Cortex of kidney (tissue), 1 donor: Measurements from ENCODE around the gene EFHC1.
"Not testable (repeated sequence)": the region's sequence is repeated elsewhere in the genome, so short reads cannot be mapped to it uniquely, and the experiment has no call there.

Experiments
- DNase-seq: peaks from one replicate; lab custom pipeline; 2025; lab: John Stamatoyannopoulos, UW

EFHC1 gene, protein sequence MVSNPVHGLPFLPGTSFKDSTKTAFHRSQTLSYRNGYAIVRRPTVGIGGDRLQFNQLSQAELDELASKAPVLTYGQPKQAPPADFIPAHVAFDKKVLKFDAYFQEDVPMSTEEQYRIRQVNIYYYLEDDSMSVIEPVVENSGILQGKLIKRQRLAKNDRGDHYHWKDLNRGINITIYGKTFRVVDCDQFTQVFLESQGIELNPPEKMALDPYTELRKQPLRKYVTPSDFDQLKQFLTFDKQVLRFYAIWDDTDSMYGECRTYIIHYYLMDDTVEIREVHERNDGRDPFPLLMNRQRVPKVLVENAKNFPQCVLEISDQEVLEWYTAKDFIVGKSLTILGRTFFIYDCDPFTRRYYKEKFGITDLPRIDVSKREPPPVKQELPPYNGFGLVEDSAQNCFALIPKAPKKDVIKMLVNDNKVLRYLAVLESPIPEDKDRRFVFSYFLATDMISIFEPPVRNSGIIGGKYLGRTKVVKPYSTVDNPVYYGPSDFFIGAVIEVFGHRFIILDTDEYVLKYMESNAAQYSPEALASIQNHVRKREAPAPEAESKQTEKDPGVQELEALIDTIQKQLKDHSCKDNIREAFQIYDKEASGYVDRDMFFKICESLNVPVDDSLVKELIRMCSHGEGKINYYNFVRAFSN

DNA sequence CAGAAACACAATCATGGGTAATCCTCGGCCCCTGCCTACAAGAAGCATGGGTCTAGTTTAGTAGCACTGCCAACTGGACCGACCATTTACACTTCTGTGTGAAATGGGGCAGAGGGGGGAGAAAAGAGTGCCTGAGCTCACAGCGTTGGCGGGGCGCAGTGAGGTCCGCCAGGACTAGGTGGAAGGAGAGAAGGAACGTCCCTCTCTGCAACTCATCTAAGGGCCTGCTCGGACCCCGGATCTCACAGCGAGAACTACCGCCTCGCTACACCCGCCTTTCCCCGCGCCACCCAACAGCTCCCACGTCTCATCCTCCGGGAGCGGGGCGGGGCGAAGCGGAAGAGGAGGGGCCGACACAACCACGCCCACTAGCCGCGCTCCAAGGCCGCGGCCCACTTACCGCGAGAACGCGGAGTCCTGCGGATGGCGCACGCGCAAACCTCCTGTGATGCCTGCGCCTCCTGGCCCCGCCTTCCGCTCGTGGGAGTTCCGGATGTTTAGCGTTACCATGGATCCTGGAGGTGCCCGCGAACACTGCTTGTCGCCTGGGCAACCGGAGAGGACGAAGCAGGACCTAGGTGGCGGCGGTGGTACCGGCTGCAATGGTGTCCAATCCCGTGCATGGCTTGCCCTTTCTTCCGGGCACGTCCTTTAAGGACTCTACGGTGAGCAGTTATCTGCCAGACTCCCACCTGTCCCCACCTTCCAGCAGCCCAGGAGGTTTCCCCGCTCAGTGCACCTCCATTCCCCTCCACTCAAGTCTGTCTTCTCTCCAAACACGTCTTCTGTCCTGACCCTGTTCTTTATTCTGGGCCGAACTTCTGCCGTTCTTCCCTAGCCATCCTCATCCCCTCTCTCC, at the start of gene EFHC1:
TSS of gene EFHC1 (plus strand) at position 534 of the 859 bp plus-strand sequence. CDS start at position 603, 69 bp downstream.
- peak; percentile 54 for DNase-seq

DNA sequence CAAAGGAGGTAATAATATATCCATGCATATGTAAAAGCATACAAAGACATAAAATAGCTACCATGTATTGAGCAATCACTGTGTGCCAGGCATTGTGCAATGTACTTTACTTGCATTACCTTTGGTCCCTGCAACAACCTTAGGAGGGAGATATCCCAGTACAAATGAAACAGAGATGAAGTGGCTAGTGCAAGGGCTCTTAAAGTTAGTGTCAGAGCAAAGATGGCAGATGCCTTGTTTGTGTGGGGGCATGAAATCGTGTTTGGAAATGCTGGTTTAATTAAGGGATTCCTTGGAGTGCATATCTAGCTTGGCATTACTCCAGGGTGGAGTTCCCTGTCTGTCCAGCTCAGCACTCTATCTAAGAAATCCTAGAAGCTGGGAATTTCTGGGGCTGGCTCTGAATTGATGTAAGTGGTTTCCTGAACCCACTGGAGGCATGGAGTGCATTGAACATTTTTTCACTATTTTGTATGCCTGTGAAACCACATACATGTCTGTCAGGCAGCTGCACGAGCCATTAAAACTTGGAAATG, 48.4 kb upstream of the EFHC1 start:
- DNase-seq = no peak

DNA sequence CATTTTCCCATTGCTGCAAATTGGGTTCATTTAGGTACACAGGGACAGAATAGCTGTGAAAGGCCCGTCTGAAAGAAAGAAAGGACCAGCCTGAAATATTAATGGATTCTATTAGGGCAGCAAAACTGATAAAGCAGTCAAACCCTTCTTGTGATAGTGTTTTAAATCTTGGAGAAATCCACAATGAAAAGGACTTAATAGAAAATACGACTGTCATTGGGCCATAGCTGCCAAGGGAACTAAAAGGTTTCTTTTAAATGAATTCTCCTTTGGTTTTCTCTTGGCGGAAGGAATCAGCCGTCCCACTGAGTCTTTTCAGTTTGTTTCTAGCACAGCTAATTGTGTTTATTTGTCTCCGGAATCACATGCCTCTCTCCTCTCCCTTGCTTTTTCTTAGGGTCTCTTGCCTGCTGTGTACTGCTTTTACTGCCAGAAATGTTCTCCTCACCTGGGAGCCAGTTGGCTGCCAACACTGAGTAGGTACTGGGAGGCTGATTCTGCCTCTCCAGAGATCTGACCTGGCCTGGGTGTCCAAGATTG, 46.9 kb upstream of the EFHC1 start:
- no peak for DNase-seq

DNA sequence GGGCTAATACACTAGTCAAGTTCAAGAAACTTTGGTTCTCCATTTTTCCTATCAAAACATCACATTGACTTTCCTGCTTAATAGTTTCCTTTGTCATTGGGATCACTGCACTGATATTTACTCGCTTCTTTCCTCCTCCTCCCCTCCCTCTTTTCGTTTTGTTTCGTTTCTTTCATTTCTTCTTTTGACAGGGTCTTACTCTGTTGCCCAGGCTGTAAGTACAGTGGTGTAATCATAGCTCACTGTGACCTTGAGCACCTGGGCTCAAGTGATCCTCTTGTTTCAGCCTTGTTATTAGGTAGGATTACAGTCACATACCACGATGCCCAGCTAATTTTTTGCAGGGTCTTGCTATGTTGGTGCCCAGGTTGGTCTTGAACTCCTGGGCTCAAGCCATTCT, 45.9 kb upstream of the EFHC1 start:
- DNase-seq = no peak

DNA sequence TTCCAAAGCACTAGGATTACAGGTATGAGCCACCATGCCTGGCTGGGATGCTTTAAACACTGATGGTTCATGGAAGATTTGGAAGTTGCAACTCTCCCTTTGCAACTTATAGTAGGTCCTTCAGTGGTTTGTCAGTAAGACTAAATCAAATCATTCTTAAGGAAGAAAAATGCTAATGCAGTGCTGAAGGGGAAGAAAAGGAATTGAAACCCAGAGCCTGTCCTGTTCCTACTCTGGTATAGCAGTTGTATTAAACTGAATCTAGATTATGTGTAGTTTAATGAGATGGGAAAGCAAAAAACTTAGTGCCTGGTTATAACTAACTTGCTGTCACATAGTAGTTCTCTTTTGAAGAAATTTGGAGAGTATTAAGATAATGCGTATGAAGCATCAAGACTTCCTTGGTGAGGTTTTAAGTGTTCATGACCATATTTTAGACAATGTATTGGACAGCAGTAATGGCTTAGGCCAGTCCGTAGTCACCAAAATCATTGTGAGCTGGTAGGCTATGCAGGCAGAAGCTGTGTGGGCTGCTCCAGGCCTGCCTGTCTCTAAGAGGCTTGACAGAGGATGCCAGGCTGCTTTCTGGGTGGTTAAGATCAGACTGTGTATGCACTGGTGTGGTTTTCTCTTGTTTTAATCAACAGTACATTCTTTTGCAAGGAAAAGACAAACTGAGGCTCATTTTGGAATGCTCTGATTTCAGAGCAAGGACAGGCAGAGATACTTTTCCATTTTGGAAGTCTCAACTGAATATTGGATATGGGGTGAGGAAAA, 44.2 kb upstream of the EFHC1 start:
- no peak for DNase-seq

DNA sequence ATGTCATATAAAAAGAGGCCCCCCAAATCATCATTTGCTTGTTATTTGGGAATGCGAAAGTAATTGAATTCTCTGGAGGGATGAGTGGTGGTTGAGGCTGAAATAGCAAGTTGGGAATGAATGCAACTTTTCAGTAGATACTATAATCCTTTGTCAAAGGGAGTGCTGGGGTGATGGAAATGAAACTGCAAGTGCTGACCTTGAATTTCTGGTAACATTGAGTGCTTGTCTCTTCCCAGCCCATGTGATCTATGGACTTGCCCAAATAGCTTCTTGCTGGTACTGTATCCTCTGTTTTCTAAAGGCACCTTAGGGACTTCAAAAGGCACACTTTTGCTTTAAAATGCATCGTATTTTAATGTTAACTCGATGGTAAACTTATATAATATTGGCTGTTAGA, 43.4 kb upstream of the EFHC1 start:
- DNase-seq = no peak

DNA sequence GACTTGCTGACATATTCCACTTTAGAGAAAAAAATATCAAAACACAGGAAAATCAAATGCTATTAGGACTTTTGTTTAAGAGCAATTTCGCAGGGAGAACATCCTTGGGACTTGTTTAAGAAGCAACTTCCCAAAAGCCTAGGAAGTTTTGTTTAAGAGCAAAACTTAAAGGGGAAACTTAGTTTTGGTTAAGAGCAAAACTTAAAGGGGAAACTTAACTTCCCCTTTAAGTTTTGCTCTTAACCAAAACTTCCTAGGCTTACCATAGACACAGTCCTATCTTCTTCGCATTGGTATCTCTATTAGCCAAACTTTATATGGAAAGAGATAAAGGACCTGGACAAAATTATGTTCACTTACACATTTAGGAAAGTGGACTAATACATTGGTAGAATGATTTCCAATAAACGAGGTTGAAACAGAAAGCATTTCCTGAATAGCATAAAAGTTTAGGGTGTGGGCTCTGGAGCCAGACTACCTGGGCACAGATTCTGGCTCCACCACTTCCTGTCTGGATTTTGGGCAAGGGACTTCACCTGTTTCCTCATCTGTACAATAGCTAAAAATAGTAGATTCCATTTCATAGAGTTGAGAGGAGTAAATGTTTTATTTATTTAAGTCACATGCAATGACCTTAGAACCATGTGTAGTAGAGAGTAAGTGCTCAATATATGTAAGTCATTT, 42.5 kb upstream of the EFHC1 start:
- DNase-seq = no peak

DNA sequence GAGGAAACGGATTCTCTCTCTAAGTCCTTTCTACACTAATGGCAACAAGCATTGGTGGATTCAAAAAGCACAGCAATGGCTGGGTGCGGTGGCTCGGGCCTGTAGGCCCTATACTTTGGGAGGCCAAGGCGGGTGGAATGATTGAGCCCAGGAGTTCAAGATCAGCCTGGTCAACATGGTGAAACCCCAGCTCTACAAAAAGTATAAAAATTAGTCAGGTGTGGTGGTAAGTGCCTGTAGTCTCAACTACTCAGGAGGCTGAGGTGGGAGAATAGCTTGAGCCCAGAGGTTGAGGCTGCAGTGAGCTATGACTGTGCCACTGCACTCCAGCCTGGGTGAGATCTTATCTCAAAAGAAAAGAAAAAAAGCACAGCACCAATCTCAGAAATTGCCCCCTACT, 38.9 kb upstream of the EFHC1 start:
- no peak for DNase-seq

DNA sequence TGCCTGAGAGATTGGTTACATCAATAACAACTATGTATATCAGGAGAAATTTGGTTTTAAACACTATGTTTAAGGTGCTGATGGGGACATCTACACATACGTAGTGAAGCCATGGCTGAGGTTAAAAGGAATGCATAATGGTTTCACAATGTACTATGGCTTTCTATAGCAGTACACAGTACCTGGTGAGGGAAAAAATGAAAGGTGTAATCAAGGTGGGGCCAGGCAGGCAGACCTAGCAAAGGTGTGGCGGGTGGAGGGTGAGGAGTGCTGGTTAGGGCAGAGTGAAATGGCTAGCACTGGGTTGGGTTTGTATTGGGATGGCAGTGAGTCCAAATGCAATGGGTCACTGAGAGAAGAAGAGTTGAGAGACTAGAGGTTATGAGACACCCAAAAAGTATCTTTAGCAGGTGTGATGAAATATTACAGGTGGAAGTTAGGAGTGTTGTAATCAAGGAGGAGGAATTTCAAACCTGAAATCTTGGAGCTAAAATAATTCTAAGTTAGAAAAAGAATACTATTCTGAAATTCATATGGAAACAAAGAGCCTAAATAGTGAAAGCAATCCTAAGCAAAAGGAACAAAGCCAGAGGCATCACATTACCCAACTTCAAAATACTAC, 35.9 kb upstream of the EFHC1 start:
- DNase-seq = no peak

DNA sequence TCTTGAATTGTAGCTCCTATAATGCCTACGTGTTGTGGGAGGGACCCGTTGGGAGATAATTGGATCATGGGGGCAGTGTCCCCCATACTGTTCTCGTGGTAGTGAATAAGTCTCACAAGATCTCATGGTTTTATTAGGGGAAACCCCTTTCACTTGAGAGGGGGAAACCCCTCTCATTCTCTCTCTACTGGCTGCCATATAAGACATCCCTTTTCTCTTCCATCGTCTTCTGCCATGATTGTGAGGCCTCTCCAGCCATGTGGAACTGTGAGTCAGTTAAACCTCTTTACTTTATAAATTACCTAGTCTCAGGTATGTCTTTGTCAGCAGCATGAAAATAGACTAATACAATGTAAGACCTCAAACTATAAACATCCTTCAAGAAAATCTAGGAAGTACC, 35.1 kb upstream of the EFHC1 start:
- no peak for DNase-seq

DNA sequence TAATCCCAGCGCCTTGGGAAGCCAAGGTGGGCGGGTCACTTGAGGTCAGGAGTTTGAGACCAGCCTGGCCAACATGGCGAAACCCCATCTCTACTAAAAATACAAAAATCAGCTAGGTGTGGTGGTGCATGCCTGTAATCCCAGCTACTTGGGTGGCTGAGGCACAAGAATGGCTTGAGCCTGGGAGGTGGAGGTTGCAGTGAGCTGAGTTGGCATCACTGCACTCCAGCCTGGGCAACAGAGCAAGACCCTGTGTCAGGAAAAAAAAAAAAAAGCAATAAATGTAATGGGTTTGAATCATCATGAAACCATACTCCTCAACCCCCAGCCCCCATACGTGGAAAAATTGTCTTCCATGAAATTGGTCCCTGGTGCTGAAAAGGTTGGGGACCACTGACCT, 32.0 kb upstream of the EFHC1 start:
- not testable (repeated sequence) for DNase-seq

DNA sequence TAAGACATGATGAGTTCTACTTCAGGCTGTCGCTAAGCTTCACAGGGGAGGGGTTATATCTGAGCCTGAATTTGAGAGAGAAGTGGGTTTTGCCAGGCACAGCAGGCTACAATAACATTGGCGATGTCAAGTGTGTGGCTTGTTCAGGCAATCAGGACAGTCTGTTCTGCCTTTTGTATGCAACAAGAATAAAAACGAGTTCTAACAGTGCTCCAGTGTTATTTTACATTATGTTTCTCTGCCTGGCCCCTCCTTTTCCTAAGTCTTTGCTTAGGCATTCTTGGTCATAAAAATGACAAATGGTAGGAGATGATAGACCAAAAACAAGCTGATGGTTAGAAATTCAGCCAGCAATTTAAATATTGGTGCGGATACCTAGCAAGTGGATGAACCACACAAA, 31.4 kb upstream of the EFHC1 start:
- no peak for DNase-seq

DNA sequence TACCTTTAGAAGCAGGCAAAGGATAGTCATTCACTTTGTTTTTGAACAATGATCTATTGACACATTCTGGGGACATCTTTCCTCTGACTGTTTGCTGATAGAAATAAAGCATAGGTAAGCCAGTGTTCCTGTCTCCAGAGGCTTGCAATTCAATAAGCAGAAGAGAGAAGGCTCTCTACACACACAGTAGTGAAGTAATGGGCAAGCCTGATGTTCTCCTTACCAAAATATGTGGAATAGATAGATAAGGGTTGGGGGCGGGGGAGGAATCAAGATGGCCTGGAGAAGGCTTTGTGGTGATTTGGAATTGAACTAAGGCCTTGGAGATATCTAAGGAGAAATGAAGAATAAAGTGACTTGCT, 30.9 kb upstream of the EFHC1 start:
- no peak for DNase-seq

DNA sequence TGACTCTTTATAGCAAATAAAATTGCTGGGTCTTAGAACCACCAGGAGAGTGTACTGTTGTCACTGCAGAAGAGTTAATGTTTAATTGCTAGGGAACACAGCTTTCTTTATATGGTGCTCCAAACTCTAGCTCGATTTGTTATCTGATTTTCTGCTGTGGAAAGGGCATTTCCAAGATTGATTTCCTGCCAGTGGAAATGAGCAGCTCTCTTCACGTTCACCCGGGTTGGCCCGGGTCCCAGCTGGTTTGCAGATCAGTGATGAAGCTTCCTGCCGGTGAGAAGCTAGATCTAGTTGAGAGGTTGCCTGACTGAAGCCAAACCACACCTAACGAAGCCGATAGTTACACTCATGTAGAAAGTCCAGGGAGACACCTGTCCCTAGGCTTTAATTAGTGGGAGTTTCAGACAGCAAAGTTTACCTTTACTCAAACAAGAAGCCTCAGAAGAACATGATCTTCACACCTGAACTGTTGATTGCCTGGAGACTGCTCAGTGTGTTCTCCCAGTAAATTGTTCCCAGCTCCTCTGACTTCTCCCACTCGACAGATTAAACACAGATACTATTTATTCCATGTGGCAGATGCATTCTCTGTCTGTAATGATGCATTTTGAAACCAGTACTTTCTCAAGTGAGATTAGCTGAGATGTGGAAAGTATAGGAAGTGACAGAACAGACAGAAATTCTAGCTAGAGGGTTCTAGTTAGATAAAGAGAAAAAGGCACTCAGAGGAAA, 30.3 kb upstream of the EFHC1 start:
- DNase-seq = no peak

DNA sequence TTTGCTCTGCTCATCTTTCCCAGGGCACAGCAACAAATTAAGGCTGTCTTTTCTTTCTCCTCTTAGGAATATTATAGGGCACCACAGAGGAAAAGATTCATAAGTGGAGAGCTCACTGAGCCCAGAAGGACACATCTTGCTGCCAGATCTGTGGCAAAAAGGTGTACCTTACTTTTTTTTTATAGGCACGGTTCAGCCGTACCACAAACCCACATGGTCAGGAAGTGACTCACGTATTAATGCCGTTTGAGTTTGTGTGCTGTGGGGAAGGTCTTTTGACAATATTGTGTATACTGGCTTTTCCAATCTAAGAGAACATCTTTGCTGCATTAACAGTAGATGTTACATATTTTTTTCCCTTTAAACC, 29.8 kb upstream of the EFHC1 start:
- DNase-seq = no peak

DNA sequence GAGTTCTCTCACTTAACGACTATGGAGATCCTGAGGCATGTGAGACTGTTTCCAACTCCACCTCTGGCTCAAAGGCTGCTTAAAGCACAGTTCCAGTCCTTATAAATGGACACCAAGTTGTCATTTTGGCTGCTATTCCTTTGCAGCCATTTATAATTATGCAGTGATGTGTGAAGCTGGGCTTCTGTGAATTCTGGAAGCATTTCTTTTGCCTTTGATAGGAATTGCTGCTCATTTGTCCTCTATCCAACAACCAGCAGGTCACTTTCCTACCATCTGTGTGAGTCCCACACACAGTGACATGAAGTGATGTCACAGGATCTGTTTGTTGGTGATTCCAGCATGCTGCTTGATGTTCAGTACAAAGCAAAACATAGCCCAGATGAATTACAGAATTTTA, 28.5 kb upstream of the EFHC1 start:
- no peak for DNase-seq

DNA sequence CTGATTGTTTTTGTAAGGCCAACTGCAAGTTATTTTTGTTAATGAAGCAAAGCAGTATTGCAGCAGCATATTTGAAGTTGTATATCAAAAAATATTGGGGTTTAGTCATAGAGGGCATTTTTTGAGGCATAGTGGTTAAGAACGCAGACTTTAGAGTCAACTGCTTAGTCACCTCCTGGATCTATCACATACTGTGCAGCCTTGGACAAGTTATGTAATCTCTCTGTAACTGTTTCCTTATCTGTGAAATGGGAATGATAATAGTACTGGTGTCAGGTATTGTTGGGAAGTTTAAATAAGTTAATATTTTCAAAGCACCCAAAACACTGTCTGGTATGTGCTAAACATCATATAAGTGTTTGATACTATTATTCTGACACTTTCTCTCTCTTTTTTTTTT, 27.2 kb upstream of the EFHC1 start:
- no peak for DNase-seq

DNA sequence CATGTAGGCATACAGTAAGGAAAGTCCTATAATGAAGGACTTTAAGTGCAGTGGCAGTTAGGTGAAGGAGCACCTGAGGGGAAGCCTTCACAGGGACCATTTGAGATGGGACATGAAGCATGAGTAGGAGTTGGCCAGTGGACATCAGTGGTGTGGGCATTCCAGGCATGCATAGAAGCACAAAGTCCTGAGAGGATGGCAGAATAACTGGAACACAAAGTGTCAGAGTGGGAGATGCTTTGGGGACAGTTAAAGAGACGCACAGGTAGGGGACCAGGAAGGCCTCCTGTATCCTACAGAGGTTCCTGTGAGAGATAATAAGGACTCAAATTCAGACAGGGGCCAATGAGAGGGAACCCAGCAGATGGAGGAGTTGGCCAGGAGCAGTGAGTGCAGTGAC, 26.4 kb upstream of the EFHC1 start:
- DNase-seq = no peak

DNA sequence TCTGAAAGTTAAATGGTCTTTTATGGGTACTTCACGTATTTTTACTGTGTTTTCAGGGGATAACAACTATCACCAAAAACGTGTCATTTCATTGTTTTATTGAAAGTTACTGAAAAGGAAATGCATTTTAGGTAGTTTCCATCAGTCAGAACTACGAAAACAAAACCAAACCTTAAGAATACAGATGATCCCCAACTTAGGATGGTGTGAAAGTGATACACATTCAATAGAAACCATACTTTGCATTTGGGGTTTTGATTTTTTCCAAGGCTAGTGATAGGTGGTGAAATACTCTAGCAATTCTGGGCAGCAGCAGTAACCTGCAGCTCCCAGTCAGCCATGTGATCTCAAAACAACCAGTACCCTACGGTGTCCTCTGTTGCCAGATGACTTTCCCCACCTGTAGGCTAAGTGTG, 25.9 kb upstream of the EFHC1 start:
- DNase-seq = no peak

DNA sequence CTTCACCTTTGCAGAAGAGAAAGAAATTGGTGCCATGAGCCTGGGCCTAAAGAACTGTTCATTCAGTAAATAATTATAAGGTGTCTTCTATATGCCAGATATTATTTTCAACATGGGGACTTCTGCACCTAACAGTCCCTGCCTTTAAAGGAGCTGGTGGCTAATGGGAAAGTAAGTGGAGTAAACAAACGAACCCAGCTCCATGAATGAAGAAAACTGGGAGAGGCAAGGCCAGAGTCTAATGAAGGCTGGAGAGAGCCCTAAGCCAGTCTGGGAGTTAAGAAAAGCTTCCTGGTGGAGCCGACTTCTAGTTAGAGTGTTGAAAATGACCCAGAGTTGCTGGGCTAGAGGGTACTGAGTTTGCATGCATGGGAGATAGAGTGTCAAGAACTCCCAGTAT, 24.2 kb upstream of the EFHC1 start:
- no peak for DNase-seq
